Progenitor cell of endocrine pancreas (in vitro differentiated cells): ENCODE results near the gene SH2D5. TPM values are rescaled to one million over a fixed set of nuclear protein-coding genes. Genes with fewer than 3 reads are reported as not detected.

ENCODE experiments used
- DNase-seq: peaks from one replicate; pipeline ENCODE4 v3.0.0; 2021; ENCODE audit warnings: low spot score; ENCODE audit not compliant: unreplicated experiment
- H3K27ac Mint-ChIP-seq: 2 replicates; pipeline ENCODE4 v1.8.0; 2021; ENCODE audit warnings: mild to moderate bottlenecking, moderate library complexity, mixed read lengths
- H3K27me3 Mint-ChIP-seq: 2 replicates; pipeline ENCODE4 v1.8.0; 2021; ENCODE audit warnings: mixed read lengths
- H3K36me3 Mint-ChIP-seq: 2 replicates; pipeline ENCODE4 v1.8.0; 2022; ENCODE audit warnings: mixed read lengths; ENCODE audit not compliant: insufficient read depth
- H3K4me1 Mint-ChIP-seq: 2 replicates; pipeline ENCODE4 v1.8.0; 2021; ENCODE audit warnings: low read depth, mixed read lengths
- H3K4me3 Mint-ChIP-seq: 2 replicates; pipeline ENCODE4 v1.8.0; 2021; ENCODE audit warnings: low read depth, mild to moderate bottlenecking, moderate library complexity, mixed read lengths
- H3K9me3 Mint-ChIP-seq: 2 replicates; pipeline ENCODE4 v1.8.0; 2021; ENCODE audit warnings: low read depth, mixed read lengths
- total RNA-seq: library from RNA; stranded (reverse); gene quantifications from 2 replicates; pipeline ENCODE4 v1.2.1, GENCODE V29; 2021
- TF ChIP-seq, protein P1 (sequence below): fragments of 200-600 bp; sonication (generic); IDR thresholded peaks from one replicate; pipeline ENCODE4 v1.5.0; 2021; ENCODE audit warnings: antibody characterized with exemption, mild to moderate bottlenecking; ENCODE audit not compliant: unreplicated experiment

SH2D5 gene
- total RNA-seq, 1 donor from 2014 or later, result 0.53 TPM

DNA sequence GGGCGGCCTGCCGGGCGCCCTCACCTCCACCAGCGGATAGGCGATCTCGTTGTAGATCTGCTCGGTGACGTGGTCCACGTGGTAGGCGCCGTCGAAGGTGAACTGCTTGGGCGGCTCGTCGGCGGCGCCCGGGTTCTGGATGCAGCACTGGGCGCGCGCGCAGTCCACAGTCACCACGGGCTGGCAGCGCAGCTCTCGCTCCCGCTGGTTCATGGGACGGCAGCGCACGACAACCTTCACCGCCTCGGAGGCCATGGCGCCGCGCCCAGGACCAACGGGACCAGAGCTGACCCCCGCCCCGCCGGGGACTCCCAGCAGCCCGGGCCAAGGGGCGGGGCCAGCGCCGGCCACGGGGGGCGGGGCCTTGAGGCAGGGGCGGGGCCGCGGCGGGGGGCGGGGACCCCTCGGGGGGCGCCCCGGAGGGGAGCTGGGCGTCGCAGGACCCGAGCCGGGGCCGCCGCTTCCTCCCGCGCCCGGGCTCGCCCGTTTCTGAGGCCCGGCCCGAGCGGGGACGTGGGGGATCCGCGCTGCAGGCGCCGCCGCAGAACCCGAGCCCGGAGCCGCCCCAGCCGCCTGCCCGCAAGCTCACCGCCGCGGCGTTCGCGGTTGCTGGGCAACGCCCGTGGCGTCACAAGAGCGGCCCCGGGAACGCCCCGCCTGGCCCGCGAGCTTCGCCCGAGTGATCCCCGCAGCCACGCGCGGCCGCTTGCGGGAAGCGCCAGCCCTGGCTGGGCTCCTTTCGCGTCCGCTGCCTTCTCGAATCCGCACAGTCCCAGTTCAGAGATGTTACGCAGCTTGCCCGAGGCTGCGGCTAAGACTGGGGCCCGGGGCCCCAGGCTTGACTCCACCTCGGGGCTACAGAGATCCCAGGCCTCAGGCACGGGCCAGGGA is 14.8 kb downstream of the SH2D5 start, which contains the start of gene KIF17:
KIF17 (minus strand) TSS at position 556 of the 891 bp plus-strand sequence; CDS start at position 255, 301 bp downstream.
- Mint-ChIP-seq H3K27me3 (peaks cover 44% of the 10 kb centered on the region), H3K36me3 (no peaks in the 10 kb centered on the region), H3K4me1 (peaks cover 2% of the 10 kb centered on the region), H3K4me3 (peak within 1 kb of the TSS; percentile 73), H3K9me3 (no peaks in the 10 kb centered on the region), H3K27ac (peak within 1 kb of the TSS; percentile 69)
- peak; percentile 63 for DNase-seq
- TF ChIP-seq, protein P1, sequence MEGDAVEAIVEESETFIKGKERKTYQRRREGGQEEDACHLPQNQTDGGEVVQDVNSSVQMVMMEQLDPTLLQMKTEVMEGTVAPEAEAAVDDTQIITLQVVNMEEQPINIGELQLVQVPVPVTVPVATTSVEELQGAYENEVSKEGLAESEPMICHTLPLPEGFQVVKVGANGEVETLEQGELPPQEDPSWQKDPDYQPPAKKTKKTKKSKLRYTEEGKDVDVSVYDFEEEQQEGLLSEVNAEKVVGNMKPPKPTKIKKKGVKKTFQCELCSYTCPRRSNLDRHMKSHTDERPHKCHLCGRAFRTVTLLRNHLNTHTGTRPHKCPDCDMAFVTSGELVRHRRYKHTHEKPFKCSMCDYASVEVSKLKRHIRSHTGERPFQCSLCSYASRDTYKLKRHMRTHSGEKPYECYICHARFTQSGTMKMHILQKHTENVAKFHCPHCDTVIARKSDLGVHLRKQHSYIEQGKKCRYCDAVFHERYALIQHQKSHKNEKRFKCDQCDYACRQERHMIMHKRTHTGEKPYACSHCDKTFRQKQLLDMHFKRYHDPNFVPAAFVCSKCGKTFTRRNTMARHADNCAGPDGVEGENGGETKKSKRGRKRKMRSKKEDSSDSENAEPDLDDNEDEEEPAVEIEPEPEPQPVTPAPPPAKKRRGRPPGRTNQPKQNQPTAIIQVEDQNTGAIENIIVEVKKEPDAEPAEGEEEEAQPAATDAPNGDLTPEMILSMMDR, result no peak

DNA sequence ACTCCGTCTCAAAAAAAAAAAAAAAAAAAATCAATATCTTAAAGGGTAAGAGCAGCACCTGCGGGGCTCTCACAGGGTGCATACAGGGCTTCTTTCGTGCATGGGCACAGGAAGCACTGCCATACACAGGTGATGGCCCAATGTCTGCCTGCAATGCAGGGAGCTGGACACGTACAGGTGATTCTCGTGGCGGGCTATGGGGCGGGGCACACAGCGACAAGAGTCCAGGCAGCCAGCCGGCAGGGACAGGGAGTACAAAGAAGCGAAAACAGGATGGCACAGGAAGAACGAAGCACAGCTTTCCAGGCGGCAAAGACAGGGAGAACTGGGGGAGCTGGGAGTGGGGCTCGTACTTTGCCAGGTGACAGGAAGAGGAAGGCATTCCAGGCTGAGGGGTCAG is 16.3 kb downstream of the SH2D5 start:
- H3K27ac Mint-ChIP-seq, result no peak overlapping the region
- no peak for DNase-seq
- H3K36me3 Mint-ChIP-seq, result no peaks in the 10 kb centered on the region
- H3K27me3 Mint-ChIP-seq, result peaks cover 40% of the 10 kb centered on the region
- H3K4me3 Mint-ChIP-seq, result peak overlapping the region; percentile 70
- TF ChIP-seq, protein P1, result no peak
- no peaks in the 10 kb centered on the region for H3K4me1 Mint-ChIP-seq
- no peaks in the 10 kb centered on the region for H3K9me3 Mint-ChIP-seq

DNA sequence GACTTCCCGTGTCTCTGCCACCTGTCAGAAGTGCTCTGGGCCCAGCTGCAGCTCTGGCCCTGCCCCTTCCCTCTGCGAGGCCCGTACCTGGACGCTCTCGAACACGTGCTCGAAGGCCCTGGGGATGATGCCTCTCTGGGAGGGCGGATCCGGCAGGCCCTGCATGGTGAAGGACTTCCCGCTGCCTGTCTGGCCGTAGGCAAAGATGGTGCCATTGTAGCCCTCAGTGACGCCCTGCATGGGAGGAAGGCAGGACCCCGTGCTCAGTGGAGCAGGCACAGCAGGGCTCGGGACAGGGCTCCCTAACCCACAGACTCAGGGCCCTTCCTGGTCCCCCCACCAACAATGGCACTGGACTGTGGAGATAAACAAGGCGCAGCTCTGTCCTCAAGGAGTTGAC is 17.1 kb downstream of the SH2D5 start:
- Mint-ChIP-seq H3K27ac (no peak overlapping the region), H3K4me3 (no peak overlapping the region), H3K27me3 (peaks cover 33% of the 10 kb centered on the region), H3K9me3 (no peaks in the 10 kb centered on the region), H3K4me1 (no peaks in the 10 kb centered on the region), H3K36me3 (no peaks in the 10 kb centered on the region)
- DNase-seq, result no peak
- TF ChIP-seq, protein P1, result no peak

DNA sequence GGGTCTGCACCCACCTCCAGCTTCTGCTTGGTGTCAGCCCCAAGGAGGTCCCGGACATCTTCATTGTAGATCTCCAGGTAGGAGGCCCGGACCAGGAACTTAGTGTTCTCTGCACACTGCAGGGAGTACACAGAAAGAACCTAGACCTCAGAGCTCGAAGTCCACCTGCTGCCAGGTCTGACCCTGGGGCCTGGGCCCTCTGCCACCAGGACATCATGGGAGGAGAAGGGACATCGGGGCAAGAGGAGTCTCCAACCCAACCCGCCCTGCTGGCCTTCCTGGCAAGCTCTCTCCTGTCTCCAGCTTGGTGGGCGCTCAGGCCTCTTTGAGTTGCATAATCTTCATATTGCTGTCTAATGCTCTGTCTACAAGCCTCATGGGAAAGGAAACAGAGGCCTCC is 19.1 kb downstream of the SH2D5 start:
- TF ChIP-seq, protein P1, result no peak
- no peaks in the 10 kb centered on the region for H3K9me3 Mint-ChIP-seq
- no peaks in the 10 kb centered on the region for H3K4me1 Mint-ChIP-seq
- no peak overlapping the region for H3K27ac Mint-ChIP-seq
- no peaks in the 10 kb centered on the region for H3K36me3 Mint-ChIP-seq
- DNase-seq, result no peak
- peaks cover 13% of the 10 kb centered on the region for H3K27me3 Mint-ChIP-seq
- H3K4me3 Mint-ChIP-seq, result no peak overlapping the region

DNA sequence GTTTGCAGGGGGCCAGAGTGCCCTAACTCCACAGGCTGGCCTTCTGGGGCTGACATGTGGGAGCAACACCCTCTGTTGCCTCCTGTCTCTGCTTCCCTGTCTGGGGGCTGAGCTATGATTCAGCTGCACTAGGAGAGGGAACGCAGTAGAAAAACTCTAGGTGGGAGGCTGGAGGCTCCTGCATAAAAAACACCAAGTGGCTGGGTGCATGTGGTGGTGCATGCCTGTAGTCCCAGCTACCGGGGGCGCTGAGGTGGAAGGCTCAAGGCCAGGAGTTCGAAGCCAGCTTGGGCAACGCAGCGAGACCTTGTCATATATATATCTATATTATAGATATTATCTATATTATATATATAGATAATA is 20.3 kb downstream of the SH2D5 start:
- Mint-ChIP-seq H3K27ac (no peak overlapping the region), H3K4me1 (no peaks in the 10 kb centered on the region), H3K9me3 (no peaks in the 10 kb centered on the region), H3K27me3 (peaks cover 9% of the 10 kb centered on the region), H3K36me3 (no peaks in the 10 kb centered on the region), H3K4me3 (no peak overlapping the region)
- DNase-seq, result no peak
- TF ChIP-seq, protein P1, result no peak
